Activated CD4-positive, alpha-beta T cell treated with anti-CD3 and anti-CD28 coated beads, Interleukin-2, amount 50 U/mL, for 4 hours (primary cell): ENCODE results near the gene GRHL1.

Experiments used
- DNase-seq, 2 experiments: peaks; one replicate each; pipeline ENCODE4 v3.0.0-alpha.2; 2020

The GRHL1 gene

GRCh38 chr2:9995059-9995458, 43.6 kb downstream of the GRHL1 start:
- no peak for DNase-seq

- no peak for DNase-seq
Observed at GRCh38 chr2:9996321-9996720, 44.8 kb downstream of the GRHL1 start.

DNA sequence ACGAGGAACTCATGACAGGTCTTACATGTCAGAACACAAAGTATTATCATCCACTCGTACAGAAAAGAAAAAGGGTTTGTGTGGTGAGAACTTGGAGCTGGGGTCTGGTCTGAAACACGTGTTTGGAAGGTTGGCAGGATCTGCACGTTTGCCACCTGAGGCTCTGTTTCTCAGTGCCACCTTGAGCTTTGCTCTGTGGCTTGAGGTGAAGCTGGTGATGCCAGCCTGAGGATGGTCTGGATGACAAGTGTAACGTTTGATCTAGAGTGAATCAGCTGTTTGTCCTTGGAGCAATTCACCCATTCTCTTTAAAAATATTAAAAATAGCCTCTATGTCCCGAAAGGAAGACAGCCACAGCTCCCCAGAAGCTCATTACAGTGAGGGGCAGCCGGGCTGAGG, 46.4 kb downstream of the GRHL1 start:
- DNase-seq: no peak

DNA sequence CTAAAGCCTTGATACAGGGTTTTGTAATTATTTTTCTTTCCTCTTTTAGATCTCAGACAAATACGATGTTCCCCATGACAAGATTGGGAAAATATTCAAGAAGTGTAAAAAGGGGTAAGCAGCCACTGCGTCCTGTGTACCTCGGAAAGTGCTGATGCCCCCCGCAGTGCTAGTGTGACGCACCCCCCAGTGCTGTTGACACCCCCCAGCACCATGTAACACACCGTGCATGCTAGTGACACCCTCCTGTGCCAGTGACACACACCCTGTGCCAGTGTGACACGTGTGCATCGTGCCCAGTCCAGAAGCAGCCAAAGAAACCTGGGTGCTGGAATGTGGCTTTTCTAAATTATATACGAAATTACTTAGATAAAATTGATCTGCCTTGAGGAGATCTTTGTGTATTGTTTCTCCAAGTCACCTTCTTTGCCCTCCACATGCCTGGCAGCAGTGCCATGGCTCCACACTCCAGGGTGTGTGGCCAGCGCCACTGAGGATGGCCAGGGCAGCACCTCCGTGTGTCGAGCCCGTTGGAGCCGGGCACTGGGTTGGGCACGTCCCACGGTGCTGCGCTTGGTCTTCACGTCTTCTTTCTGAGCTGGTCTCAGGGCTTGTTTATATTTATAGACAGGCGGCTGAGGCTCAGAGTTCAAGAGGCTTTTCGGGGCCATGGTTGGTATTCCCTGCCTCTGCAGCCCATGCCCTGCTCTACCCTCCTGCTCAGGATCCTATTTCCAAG, 47.6 kb downstream of the GRHL1 start:
- no peak for DNase-seq

GRCh38 chr2:9999693-10000092, 48.2 kb downstream of the GRHL1 start:
- no peak for DNase-seq

GRCh38 chr2:10000541-10000940, 49.0 kb downstream of the GRHL1 start:
- DNase-seq: no peak

DNA sequence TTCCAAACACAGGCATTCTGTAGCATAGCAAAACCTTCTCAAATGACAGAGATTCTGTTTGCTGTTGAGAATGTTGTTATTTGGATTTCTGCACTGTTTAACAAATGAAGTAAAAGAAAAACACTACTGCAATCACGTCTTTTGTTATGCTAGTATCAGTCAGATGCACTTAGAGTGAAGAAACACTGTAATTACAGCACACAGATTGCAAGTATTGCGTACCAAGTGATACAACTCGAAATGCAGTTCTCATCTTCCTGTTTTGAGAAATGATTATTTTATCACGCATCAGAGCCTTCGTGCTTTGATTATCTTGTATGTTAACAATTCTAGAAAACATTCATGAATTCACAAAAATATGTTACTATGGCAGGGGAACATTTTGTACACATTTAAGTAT, 50.1 kb downstream of the GRHL1 start:
- no peak for DNase-seq

DNA sequence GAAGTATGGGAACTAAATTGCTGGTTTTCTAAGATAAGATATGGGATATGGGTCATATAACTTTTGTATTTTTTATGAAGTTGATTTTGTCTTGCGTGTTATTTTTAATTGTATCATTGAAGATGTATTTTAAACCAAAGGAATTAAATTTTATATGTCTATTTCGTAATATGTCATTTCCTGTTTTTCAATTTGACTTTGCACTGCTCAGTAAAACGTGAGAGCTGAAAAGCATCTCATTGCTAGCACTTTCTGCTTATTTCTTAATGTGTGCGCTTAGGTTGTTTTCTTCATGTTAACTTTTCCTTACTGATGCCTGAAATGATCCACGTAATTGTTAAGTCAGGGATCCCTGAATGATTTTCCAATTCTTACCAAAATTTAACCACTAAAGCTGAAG, 50.6 kb downstream of the GRHL1 start:
- no peak for DNase-seq

GRCh38 chr2:10002681-10003080, 51.2 kb downstream of the GRHL1 start:
- DNase-seq: no peak

- DNase-seq: no peak
Observed at GRCh38 chr2:10003206-10004125, 52.0 kb downstream of the GRHL1 start.

DNA sequence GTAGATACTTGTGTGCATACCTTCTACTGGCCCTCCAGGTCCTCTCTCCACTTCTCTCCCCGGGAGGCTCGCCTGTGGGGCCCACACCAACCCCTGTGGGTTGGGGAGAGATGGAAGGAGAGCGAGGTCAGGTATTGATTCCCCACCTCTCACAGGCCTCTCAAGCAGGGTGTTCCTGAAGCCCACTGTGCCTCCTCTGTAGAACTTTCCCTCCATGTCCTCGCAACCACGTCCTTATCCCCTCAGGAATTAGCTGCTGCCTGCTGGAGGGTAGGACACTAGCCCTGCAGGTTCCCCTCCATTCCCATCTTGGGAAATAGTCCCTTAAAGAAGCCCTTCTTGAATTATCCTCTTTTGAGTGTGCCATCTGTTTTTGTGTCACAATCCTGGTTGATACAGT, 52.9 kb downstream of the GRHL1 start:
- DNase-seq: no peak

GRCh38 chr2:10004836-10005235, 53.3 kb downstream of the GRHL1 start:
- no peak for DNase-seq

DNA sequence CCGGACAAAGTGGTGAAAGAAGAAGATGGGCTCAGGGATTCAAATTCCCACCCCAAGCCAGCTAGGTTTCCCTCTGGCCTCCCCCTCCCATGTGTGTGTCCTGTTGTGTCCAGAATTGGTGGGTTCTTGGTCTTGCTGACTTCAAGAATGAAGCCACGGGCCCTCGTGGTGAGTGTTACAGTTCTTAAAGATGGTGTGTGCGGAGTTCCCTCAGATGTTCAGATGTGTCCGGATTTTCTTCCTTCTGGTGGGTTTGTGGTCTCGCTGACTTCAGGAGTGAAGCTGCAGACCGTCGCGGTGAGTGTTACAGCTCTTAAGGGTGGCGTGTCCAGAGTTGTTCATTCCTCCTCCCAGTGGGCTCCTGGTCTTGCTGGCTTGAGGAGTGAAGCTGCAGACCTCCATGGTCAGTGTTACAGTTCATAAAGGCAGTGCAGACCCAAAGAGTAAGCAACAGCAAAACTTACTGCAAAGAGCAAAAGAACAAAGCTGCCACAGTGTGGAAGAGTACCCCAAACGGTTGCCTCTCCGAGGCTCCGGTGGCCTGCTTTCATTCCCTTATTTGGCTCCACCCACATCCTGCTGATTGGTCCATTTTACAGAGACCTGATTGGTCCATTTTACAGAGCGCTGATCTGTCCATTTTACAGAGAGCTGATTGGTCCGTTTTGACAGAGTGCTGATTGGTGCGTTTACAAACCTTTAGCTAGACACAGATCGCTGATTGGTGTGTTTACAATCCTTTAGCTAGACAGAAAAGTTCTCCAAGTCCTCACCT, 54.2 kb downstream of the GRHL1 start:
- no peak for DNase-seq

GRCh38 chr2:10006236-10007161, 55.0 kb downstream of the GRHL1 start:
- no peak for DNase-seq

GRCh38 chr2:10007435-10007834, 55.9 kb downstream of the GRHL1 start:
- no peak for DNase-seq

- no peak for DNase-seq
Observed at GRCh38 chr2:10007921-10008808, 56.7 kb downstream of the GRHL1 start.

- DNase-seq: no peak
Observed at GRCh38 chr2:10008809-10009176, 57.3 kb downstream of the GRHL1 start.

DNA sequence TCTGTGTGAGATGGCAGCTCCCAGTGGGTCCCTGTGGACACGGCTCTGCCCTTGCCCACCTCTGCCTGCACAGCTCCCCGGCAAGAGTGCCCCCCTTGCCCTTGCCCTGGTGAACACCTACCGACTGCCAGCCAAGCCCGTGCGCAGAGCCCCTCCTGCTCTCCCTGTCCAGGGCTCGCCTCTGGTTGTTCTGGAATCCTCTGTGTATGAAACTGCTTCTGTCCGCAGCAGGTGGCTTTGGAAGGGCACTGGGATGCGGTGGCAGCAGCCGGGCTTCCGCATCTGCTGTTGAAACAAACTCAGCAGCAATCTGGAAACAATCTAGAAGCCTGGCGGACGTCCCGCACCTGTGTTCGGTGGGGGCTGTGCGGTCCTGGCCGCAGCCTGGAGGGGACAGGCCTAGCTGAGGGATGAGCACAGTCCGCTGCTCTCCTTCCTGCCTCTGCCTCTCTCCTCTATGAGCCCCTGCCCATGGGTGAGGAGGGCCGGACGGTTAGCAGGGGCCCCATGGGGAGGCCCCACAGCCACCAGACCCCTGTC, 57.8 kb downstream of the GRHL1 start:
- DNase-seq: no peak

GRCh38 chr2:10009811-10010781, 58.6 kb downstream of the GRHL1 start:
- DNase-seq: no peak
